ENCODE results near the gene BAIAP2.

- TF ChIP-seq CTCF (IDR thresholded peaks at IDR 0.05) (no peak), ZFX (IDR thresholded peaks at IDR 0.05; ENCODE audit: borderline replicate concordance) (no peak)
Measured at GRCh38 chr17:81162491-81162890, 127.5 kb downstream of the BAIAP2 start.
